ENCODE data around the gene HOXB5.

The HOXB5 gene

GRCh38 chr17:48601539-48602425 is 8.2 kb upstream of the HOXB5 start:
- peak; percentile 71 for DNase-seq (ENCODE audit: low spot score)

DNA sequence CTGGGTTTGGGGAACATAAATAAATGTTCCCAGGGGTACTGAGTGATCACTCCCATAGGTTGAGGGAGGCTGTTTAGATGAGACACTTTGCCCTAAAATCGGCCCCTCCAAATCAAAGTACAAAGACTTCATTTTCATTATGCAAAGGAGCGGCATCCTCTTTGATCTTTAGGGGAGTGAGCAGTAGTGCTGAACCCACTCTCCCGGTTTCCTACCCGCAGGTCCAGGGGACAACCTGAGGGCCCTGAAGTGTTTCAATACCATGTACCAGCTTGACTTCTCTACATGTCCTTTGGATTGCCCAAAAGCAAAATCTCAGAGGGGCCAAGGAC is 7.6 kb upstream of the HOXB5 start:
- DNase-seq (ENCODE audit: low spot score): no peak

GRCh38 chr17:48600244-48601098 is 6.9 kb upstream of the HOXB5 start:
- no peak for DNase-seq (ENCODE audit: low spot score)

DNA sequence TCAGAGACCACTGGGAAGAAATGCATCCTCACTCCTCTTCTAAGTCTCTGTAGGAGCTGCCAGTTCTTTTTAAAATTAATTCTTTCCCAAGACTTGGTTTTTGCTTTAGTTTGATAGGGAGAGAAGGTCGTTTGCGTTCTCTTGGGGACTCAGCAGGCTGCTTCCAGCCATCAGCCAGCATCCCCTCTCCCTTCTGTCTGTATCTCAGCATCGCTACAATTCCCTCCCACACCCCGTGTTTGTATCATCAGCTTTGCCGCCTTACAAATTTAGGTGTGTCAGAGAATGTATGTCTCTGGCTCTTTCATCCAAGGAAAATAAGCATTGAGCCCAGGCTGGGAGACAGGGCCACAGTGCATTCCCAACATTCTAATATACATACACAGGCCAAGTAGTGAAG is 5.8 kb upstream of the HOXB5 start:
- no peak for DNase-seq (ENCODE audit: low spot score)

- DNase-seq (ENCODE audit: low spot score): no peak
These were observed 5.2 kb upstream of the HOXB5 start for GRCh38 chr17:48598736-48599135.

GRCh38 chr17:48597778-48598631 is 4.4 kb upstream of the HOXB5 start:
- DNase-seq (ENCODE audit: low spot score): no peak

DNA sequence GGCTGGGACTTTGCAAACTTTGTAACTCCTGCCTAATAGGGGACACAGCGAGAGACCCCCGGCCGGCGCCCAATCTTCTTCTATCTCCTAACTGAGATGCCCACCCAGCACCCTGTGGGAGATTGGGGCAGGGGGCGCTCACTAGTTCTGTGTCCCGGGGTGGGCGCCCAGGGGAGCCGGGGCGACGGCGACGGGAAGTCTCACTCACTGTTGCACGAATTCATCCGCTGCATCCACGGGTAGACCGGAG is 3.9 kb upstream of the HOXB5 start:
- DNase-seq (ENCODE audit: low spot score): no peak

DNA sequence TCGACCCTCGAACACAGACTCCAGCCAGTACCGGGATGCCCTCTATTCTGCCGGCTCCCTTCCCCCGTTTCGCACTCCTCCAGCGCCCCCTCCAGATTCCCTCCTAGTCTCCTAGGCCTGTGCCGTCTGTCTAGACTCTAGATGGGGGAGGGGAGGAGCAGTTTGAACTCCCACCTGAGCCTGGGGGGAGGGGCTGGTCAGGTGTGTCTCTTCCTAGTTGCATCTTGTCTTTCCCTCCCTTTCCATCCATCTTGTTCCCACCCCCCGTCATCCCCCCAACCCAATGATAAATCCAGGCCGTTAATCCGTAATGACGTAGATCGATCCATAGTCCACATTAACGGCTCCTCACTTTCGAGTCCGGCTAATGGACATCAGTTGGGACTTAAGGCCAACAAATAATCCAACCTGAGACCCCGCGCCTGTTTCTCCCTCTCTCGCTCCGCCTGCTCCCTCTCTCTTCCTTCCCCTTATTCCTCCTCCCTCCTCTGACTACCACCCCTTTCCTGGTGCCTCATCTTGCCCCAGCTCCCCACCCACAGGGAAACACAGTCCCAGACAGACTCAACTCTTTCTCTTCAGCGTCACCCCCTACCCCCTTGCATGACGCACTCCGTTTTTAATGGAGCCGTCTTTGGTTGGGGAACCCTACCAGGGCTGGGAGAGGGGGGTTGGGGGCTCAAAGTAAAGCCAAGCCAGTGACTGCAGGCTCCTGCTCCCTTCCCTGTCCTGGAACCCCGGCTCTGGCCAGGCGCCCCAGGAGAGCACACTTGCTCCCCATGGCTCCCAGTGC is 3.4 kb upstream of the HOXB5 start:
- no peak for DNase-seq (ENCODE audit: low spot score)

- no peak for DNase-seq (ENCODE audit: low spot score)
These were observed 2.6 kb upstream of the HOXB5 start for GRCh38 chr17:48596000-48596734.

- no peak for DNase-seq (ENCODE audit: low spot score)
These were observed 1.9 kb upstream of the HOXB5 start for GRCh38 chr17:48595278-48595999.

DNA sequence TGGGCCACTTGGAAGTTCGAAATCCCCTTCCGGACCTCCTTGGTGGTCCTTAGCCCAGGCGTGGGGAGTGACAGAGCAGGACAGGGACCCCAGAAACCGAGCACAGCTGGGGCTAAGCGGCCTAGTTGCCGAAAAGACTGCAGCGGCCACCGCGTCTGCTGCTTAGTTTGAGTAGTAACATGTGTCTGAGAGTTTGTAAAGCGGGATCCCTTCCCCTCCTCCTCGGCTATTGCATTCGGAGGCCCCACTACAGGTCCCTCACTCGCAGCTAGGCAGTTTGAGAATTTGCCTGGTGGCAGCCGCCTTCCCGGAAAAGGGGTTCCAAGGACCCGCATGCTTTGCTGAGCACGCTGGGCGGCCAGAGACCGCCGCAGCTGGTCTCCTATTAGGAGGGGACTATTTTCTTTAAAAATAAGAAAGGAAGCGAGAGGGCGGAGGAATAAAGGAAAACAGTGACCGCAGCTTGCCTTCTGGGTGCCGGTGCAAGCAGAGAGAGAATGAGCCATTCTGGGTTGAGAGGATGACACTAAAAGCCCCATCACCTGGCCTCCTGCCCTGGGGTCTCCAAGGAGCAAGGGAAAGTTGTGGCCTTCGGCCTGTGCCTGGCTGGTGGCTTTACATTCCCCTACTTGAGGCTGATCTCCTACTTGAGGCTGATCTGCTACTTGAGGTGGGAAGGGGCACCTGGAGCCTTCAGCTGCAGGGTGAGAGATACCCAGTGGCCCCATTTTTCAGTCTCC is 1.1 kb upstream of the HOXB5 start:
- no peak for DNase-seq (ENCODE audit: low spot score)

- DNase-seq (ENCODE audit: low spot score): peak; percentile 98
These were observed 410 bp upstream of the HOXB5 start for GRCh38 chr17:48593840-48594537.

- no peak for DNase-seq (ENCODE audit: low spot score)
These were observed 1.0 kb downstream of the HOXB5 start for GRCh38 chr17:48592577-48592976.

DNA sequence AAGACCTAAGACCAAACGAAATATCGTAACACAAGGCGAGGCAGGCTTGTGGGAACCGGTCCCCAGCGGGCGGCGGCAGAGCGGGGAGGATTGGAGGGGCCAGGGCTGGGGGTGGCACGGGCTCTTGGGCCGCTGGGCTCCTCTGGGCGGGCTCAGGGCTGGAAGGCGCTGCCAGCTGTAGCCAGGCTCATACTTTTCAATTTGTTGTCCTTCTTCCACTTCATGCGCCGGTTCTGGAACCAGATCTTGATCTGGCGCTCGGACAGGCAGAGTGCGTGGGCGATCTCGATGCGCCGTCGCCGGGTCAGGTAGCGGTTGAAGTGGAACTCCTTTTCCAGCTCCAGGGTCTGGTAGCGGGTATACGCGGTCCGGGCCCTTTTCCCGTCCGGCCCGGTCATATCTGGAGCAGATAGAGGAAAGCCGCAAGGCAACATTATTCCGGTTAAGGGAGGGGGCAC is 1.5 kb downstream of the HOXB5 start:
- no peak for DNase-seq (ENCODE audit: low spot score)

GRCh38 chr17:48591255-48592056 is 2.1 kb downstream of the HOXB5 start:
- no peak for DNase-seq (ENCODE audit: low spot score)

DNA sequence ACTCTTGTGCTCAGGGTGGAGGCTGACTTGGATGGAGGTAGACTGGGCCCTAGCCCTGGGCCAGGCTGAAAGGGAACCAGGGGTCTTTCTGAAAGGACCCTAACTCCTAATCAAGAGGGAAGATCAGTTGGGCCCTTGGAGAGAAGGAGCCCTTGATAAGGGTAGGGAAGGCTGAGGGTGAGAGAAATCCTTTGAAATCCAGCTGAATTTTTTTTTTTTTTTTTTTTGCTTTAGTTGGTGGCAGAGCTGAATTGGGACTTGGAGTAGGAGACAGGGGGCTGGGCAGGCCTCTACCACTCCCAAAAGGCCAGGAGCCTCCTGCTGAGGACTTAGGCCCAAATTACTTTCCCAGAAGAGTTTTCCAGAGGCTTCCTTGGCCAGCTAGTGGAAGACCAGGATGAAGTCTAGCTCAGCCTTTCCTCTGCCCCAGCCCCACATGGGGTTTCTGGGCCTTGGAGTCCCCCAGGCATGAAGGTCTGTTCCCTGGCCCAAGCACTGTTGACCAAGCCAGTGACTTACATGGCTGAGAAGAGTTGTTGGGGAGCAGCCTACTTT is 2.9 kb downstream of the HOXB5 start:
- no peak for DNase-seq (ENCODE audit: low spot score)

DNA sequence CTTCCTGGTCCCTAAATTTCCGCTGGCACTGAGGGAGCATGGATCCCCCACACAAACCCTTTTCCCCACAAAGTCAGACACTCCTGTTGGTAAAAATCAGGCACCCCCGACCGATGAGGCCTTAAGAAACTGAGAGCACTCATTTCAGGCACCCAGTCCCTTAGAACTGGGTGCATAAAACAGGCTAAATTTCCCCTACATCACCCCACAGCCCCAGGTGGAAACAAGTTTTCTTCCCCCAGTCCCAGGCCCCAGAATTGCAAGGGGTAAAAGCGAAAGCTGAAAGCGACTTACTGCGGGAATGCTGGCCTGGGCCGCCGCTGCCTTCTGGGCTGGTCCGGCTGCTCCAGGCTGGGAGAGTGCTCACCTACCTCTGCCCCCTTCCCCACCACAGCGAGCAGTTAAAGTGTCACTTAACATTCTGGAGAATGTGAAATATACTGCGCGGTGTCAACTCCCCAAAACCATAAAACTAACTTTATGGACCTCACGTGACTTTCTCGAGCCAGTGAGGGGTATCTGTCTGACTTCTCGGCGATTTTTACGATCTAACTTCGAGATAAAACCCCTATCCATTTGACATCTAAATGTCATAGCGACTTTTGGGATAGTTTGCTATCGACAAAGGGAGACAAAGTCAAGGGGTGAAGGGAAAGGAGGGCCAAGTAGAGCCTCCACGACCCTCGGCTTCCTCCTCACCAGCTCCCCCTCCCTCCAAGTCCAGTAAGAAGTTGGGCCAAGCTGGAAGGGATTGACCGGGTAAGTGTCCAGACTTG is 3.6 kb downstream of the HOXB5 start, which contains the start of gene HOXB3:
HOXB3 (minus strand) TSS at position 411 of the 776 bp plus-strand sequence. CDS start 37,767 bp downstream, outside the sequence.
- peak; percentile 69 for DNase-seq (ENCODE audit: low spot score)

All from HuH-7 (cell line).